Tibial nerve (tissue), 4 donors: ENCODE measurements around the gene OR5H15. TPM values are rescaled to one million over a fixed set of nuclear protein-coding genes. Genes with fewer than 3 reads are reported as not detected.
"Not testable (repeated sequence)": the region's sequence is repeated elsewhere in the genome, so short reads cannot be mapped to it uniquely, and the experiment has no call there.

ENCODE experiments used
- DNase-seq, 2 donors: peaks; one replicate each; pipeline ENCODE4 v3.0.0-alpha.2; 2019; ENCODE audit warnings: low spot score in 2 of 2
- H3K27ac ChIP-seq, 4 donors: fragments of 200-600 bp; sonication (generic) in 3 of 4; one replicate each; pipeline ENCODE4 v1.5.1; 2017 to 2019; ENCODE audit warnings: mild to moderate bottlenecking in 1 of 4
- H3K27me3 ChIP-seq, 2 donors: fragments of 200-600 bp; sonication (generic) in 1 of 2; one replicate each; pipeline versions ENCODE4 v1.5.1 to v1.6.0; 2017 to 2019
- H3K36me3 ChIP-seq, 3 donors: fragments of 200-600 bp; sonication (generic); one replicate each; pipeline ENCODE4 v1.5.1; 2018 to 2019
- H3K4me1 ChIP-seq, 4 donors: fragments of 200-600 bp; sonication (generic) in 3 of 4; one replicate each; pipeline ENCODE4 v1.5.1; 2017 to 2019
- H3K4me3 ChIP-seq, 4 donors: fragments of 200-600 bp; sonication (generic) in 3 of 4; one replicate each; pipeline ENCODE4 v1.5.1; 2017 to 2019; ENCODE audit warnings: mild to moderate bottlenecking in 1 of 4, moderate library complexity in 1 of 4
- H3K9me3 ChIP-seq, 4 donors: fragments of 200-600 bp; sonication (generic) in 3 of 4; one replicate each; pipeline ENCODE4 v1.5.1; 2017 to 2019
- EP300 ChIP-seq, 2 donors: sonication (generic); formaldehyde crosslinking; IDR thresholded peaks; one replicate each; pipeline ENCODE4 v1.6.1; 2017; ENCODE audit warnings: antibody characterized with exemption in 2 of 2, mild to moderate bottlenecking in 1 of 2
- POLR2A ChIP-seq, 2 donors: fragments of 450-650 bp; IDR thresholded peaks; one replicate each; pipeline ENCODE4 v1.6.1; 2017; ENCODE audit warnings: antibody characterized with exemption in 2 of 2, mild to moderate bottlenecking in 2 of 2, moderate library complexity in 2 of 2
- WGBS, 2 donors: methylation state at CpG; one replicate each; pipeline ENCODE4 v1.1.5; 2018; 5-methylcytosine and 5-hydroxymethylcytosine counted together
- total RNA-seq, 4 donors: library from RNA; depleted of rRNA; stranded (reverse); fragments of >200 nt; gene quantifications; one replicate each; pipeline ENCODE4 v1.1.0, GENCODE V29; 2016
- TF ChIP-seq, protein P1 (sequence below), 5 experiments: fragments of 200-600 bp in 3 of 5; fragments of 450-650 bp in 2 of 5; sonication (generic) in 3 of 5; IDR thresholded peaks; one replicate each; pipeline ENCODE4 v1.5.1; 2016 to 2019; ENCODE audit warnings: antibody characterized with exemption in 5 of 5, mild to moderate bottlenecking in 3 of 5, moderate library complexity in 2 of 5

Gene OR5H15
- total RNA-seq, 4 donors from 2014 or later = not detected

- TF ChIP-seq, protein P1, sequence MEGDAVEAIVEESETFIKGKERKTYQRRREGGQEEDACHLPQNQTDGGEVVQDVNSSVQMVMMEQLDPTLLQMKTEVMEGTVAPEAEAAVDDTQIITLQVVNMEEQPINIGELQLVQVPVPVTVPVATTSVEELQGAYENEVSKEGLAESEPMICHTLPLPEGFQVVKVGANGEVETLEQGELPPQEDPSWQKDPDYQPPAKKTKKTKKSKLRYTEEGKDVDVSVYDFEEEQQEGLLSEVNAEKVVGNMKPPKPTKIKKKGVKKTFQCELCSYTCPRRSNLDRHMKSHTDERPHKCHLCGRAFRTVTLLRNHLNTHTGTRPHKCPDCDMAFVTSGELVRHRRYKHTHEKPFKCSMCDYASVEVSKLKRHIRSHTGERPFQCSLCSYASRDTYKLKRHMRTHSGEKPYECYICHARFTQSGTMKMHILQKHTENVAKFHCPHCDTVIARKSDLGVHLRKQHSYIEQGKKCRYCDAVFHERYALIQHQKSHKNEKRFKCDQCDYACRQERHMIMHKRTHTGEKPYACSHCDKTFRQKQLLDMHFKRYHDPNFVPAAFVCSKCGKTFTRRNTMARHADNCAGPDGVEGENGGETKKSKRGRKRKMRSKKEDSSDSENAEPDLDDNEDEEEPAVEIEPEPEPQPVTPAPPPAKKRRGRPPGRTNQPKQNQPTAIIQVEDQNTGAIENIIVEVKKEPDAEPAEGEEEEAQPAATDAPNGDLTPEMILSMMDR (IDR thresholded peaks at IDR 0.05) = no peak
- TF ChIP-seq POLR2A (IDR thresholded peaks at IDR 0.05) (no peak), EP300 (IDR thresholded peaks at IDR 0.05) (no peak)
- no peak for DNase-seq
- H3K36me3 ChIP-seq = no peaks in the 10 kb centered on the region
- no peaks in the 10 kb centered on the region for H3K4me1 ChIP-seq
- no peak within 1 kb of the TSS for H3K27ac ChIP-seq
- H3K9me3 ChIP-seq = no peaks in the 10 kb centered on the region
- WGBS, 2 donors = 78 to 79% methylated on average over 1 of the region's 1 CpG
- no peak within 1 kb of the TSS for H3K4me3 ChIP-seq
- no peaks in the 10 kb centered on the region for H3K27me3 ChIP-seq
These were observed 19.3 kb upstream of the OR5H15 start, which contains the start of gene OR5H14 for GRCh38 chr3:98147179-98147578. Gene OR5H14 (plus strand): TSS chr3:98147479. CDS start chr3:98149386, 1,907 bp downstream.

GRCh38 chr3:98148751-98149150, 17.7 kb upstream of the OR5H15 start:
- Histone ChIP-seq H3K9me3 (no peaks in the 10 kb centered on the region), H3K4me3 (no peak overlapping the region), H3K36me3 (no peaks in the 10 kb centered on the region), H3K27ac (no peak overlapping the region), H3K4me1 (no peaks in the 10 kb centered on the region), H3K27me3 (no peaks in the 10 kb centered on the region)
- no peak for TF ChIP-seq EP300 (IDR thresholded peaks at IDR 0.05)
- TF ChIP-seq POLR2A (IDR thresholded peaks at IDR 0.05) = no peak
- TF ChIP-seq, protein P1 (IDR thresholded peaks at IDR 0.05) = no peak
- DNase-seq = no peak
- WGBS, 2 donors = 64 to 72% methylated on average over 3 of the region's 3 CpGs

- H3K27ac ChIP-seq = not testable (repeated sequence)
These were observed 17.0 kb upstream of the OR5H15 start for GRCh38 chr3:98149456-98149855.

GRCh38 chr3:98151241-98151640, 15.3 kb upstream of the OR5H15 start:
- no peak overlapping the region for H3K4me3 ChIP-seq
- H3K36me3 ChIP-seq = no peaks in the 10 kb centered on the region
- no peak overlapping the region for H3K27ac ChIP-seq
- no peak for DNase-seq
- no peaks in the 10 kb centered on the region for H3K9me3 ChIP-seq
- WGBS, 2 donors = 77 to 82% methylated on average over 5 of the region's 5 CpGs
- no peaks in the 10 kb centered on the region for H3K27me3 ChIP-seq
- H3K4me1 ChIP-seq = no peaks in the 10 kb centered on the region
- no peak for TF ChIP-seq POLR2A (IDR thresholded peaks at IDR 0.05)
- no peak for TF ChIP-seq EP300 (IDR thresholded peaks at IDR 0.05)
- TF ChIP-seq, protein P1 (IDR thresholded peaks at IDR 0.05) = no peak

More at GRCh38 chr3:98149456-98149855, 17.0 kb upstream of the OR5H15 start:
- H3K27me3 ChIP-seq, H3K4me3 ChIP-seq, H3K9me3 ChIP-seq, DNase-seq, H3K36me3 ChIP-seq, H3K4me1 ChIP-seq: not testable (repeated sequence)
- 84 to 86% methylated on average over 4 of the region's 4 CpGs for WGBS, 2 donors

- no peak for DNase-seq
- Histone ChIP-seq H3K4me1 (no peaks in the 10 kb centered on the region), H3K4me3 (no peak overlapping the region), H3K9me3 (no peaks in the 10 kb centered on the region), H3K36me3 (no peaks in the 10 kb centered on the region), H3K27me3 (no peaks in the 10 kb centered on the region), H3K27ac (no peak overlapping the region)
- TF ChIP-seq POLR2A (IDR thresholded peaks at IDR 0.05) (no peak), EP300 (IDR thresholded peaks at IDR 0.05) (no peak)
- TF ChIP-seq, protein P1 (IDR thresholded peaks at IDR 0.05) = no peak
- WGBS, 2 donors = 68 to 73% methylated on average over 1 of the region's 1 CpG
These were observed 4.6 kb downstream of the OR5H15 start for GRCh38 chr3:98171071-98171470.

- TF ChIP-seq EP300 (IDR thresholded peaks at IDR 0.05) = no peak
- TF ChIP-seq, protein P1 (IDR thresholded peaks at IDR 0.05) = no peak
- TF ChIP-seq POLR2A (IDR thresholded peaks at IDR 0.05) = no peak
- Histone ChIP-seq H3K4me1 (no peaks in the 10 kb centered on the region), H3K9me3 (no peaks in the 10 kb centered on the region), H3K27me3 (no peaks in the 10 kb centered on the region), H3K36me3 (no peaks in the 10 kb centered on the region), H3K4me3 (no peak overlapping the region), H3K27ac (no peak overlapping the region)
- WGBS, 2 donors = 87 to 90% methylated on average over 7 of the region's 7 CpGs
- DNase-seq = no peak
These were observed 6.1 kb downstream of the OR5H15 start for GRCh38 chr3:98172621-98173020.
